Fibroblast of the aortic adventitia (primary cell): ENCODE results near the gene OBSCN. TPM values are rescaled to one million over a fixed set of nuclear protein-coding genes. Genes with fewer than 3 reads are reported as not detected.

ENCODE experiments used
- DNase-seq: peaks from one replicate; pipeline ENCODE4 v3.0.0-alpha.2; 2010; ENCODE audit warnings: low read depth
- H3K4me3 ChIP-seq: 2 replicates; pipeline ENCODE4 v1.5.1; 2011; ENCODE audit warnings: low read depth, mild to moderate bottlenecking, control low read depth, low read length, moderate library complexity
- total RNA-seq: library from RNA; depleted of rRNA; stranded (reverse); fragments of >200 nt; gene quantifications from 2 replicates; pipeline ENCODE4 v1.2.3, GENCODE V29; 2012; ENCODE audit warnings: low replicate concordance
- TF ChIP-seq, protein P1 (sequence below): IDR thresholded peaks from 2 replicates; pipeline ENCODE4 v1.5.1; 2011; ENCODE audit warnings: mild to moderate bottlenecking, low read length, control low read depth, inconsistent platforms; ENCODE audit not compliant: insufficient read depth

OBSCN gene
- total RNA-seq, 1 donor: 0.99 TPM

DNA sequence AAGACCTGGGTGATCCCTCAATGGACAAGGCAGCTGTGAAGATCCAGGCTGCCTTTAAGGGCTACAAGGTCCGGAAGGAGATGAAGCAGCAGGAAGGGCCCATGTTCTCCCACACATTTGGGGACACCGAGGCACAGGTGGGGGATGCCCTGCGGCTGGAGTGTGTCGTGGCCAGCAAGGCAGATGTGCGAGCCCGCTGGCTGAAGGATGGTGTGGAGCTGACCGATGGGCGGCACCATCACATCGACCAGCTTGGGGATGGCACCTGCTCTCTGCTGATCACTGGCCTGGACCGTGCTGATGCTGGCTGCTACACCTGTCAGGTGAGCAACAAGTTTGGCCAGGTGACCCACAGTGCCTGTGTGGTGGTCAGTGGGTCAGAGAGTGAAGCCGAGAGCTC, 113.6 kb downstream of the OBSCN start:
- TF ChIP-seq, protein P1, sequence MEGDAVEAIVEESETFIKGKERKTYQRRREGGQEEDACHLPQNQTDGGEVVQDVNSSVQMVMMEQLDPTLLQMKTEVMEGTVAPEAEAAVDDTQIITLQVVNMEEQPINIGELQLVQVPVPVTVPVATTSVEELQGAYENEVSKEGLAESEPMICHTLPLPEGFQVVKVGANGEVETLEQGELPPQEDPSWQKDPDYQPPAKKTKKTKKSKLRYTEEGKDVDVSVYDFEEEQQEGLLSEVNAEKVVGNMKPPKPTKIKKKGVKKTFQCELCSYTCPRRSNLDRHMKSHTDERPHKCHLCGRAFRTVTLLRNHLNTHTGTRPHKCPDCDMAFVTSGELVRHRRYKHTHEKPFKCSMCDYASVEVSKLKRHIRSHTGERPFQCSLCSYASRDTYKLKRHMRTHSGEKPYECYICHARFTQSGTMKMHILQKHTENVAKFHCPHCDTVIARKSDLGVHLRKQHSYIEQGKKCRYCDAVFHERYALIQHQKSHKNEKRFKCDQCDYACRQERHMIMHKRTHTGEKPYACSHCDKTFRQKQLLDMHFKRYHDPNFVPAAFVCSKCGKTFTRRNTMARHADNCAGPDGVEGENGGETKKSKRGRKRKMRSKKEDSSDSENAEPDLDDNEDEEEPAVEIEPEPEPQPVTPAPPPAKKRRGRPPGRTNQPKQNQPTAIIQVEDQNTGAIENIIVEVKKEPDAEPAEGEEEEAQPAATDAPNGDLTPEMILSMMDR: no peak

DNA sequence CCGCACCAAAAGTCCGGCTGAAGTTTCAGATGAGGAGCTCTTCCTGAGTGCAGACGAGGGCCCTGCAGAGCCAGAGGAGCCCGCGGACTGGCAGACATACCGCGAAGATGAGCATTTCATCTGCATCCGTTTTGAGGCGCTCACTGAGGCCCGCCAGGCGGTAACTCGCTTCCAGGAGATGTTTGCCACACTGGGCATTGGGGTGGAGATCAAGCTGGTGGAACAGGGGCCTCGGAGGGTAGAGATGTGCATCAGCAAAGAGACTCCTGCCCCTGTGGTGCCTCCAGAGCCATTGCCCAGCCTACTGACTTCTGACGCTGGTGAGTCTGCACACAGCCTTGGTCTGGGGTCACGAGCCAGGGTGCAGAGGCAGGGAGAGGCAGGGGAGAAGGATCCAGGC, 114.1 kb downstream of the OBSCN start:
- DNase-seq: no peak
- TF ChIP-seq, protein P1: no peak
- no peak overlapping the region for H3K4me3 ChIP-seq

More for the DNA sequence above, 113.6 kb downstream of the OBSCN start:
- no peak overlapping the region for H3K4me3 ChIP-seq
- DNase-seq: no peak

DNA sequence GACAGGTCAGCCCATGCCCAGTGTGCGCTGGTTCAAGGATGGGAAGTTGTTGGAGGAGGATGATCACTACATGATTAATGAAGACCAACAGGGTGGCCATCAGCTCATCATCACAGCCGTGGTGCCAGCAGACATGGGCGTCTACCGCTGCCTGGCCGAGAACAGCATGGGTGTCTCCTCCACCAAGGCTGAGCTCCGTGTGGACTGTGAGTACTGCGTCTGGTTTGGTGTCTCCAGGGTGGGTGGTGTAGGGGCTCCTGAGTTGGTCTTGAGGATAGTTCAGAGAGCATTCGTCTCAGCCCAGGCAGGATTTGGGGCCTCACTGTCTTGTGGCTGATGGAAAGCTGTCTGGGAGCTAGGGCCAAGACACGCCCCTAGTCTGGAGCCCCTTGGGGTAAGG, 115.6 kb downstream of the OBSCN start:
- DNase-seq: no peak
- H3K4me3 ChIP-seq: no peak overlapping the region
- TF ChIP-seq, protein P1: no peak

DNA sequence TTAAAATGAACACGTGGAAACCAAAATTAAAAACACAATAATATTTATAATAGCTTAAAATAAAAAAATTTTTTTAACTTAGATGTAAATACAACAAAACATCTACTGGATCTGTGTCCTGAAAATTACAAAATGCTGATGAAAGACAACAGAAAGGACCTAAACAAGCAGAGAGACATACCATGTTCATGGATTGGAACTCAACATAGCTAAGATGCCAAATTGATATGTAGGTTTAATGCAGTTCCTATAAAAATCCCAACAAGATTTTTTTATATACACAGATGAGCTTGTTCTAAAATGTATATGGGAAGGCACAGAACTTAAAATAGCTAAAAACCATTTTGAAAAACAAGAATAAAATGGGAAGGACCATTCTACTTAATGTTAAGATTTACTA, 117.4 kb downstream of the OBSCN start:
- DNase-seq: no peak
- TF ChIP-seq, protein P1: no peak
- H3K4me3 ChIP-seq: no peak overlapping the region

DNA sequence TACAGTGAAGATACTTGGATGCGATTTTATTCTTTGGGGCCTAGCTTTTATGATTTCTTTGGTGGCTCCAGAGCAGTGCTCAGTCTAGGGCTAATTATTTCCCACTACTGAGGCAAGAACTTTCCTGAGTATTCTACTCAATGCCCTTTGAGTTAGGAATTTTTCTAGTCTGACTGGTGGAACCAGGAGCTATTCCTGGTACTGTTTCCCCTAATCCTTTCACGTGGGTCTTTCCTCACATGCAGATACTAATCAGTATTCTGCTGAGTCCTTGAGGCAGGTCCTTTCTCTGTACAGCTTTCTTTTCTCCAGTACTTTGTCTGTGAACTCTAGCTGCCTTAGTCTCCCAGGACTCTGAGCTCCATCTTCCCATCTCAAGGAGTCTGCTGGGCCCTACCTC, 122.0 kb downstream of the OBSCN start:
- DNase-seq: no peak
- TF ChIP-seq, protein P1: no peak
- H3K4me3 ChIP-seq: no peak overlapping the region

DNA sequence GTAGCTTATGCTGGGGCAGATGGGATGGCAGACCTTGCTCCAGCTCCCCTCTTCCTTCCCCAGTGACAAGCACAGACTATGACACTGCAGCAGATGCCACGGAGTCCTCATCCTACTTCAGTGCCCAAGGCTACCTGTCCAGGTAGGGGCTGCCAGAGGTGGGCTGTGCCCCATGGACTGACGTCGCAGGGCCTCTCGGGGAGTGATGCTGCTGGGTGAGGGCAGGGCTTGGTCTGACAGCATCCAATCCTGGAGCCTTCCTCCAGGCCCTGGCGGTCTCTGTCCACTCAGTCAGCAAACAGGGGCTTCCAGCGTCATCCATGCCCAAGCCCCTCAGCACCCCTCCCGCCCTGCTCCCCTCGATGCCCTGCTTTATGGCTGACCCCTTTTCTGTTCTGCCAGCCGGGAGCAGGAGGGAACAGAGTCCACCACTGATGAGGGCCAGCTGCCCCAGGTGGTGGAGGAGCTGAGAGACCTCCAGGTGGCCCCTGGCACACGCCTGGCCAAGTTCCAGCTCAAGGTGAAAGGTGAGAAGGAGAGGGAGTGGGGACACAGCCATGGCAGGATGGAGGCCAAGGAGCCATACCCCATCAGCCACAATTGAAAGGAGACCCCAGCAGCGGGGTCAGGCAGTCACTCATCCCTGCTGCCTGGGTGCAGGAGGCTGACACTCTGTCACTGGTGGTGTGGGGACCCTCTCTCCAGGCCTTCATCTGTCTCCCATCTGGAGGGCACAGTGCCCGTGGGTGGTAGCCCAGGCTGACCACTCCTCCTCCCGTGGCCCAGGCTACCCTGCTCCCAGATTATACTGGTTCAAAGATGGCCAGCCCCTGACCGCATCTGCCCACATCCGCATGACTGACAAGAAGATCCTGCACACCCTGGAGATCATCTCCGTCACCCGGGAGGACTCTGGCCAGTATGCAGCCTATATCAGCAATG, 125.2 kb downstream of the OBSCN start:
- H3K4me3 ChIP-seq: no peak overlapping the region
- DNase-seq: no peak
- TF ChIP-seq, protein P1: no peak
